ENCODE data around the gene PLK3.

DNA sequence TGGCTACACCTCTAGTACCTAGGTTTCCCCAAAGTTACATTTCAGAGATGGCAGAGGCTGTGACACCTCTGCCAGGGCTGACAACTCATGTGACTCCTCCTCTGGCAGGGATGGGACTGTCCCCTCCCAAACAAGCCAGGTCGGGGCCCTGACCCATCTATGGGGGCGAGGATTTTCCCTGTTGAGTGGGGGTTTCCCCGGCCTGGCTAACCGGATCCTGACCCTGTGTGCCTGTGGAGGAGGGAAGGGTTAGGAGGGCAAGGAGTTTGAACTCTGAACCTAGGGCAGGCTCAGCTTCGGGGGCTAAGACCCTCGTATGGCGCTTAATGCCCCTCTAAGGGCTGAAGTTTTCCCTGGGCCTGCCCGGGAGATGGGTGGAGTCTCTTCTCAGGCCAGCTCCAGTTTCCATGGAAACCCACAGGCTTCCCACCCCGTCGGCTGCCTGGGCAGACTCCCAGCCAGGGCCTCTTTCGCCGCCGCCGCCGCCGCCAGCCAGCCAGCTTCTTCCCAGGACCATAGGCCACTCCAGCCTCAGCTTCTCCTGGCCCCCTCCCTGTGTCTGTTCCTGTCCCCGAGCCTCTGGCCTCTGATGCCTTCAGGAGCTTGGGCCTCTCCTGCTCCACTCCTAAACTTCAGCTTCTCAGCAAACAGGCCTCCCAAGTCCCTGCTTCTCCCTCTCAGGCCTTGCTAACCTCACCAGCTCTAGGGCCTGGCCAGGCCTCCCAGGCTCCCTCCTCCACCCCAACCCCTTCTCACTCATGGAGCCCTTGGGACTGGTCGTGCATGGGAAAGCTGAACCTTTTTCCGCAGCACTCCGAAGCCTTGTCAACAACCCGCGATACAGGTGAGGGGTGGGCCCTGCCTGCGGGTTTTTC, 8.1 kb downstream of the PLK3 start, which contains the start of gene BTBD19:
- no peak for TF ChIP-seq SPI1 (IDR thresholded peaks at IDR 0.05; ENCODE audit: borderline replicate concordance, low read depth)
- TF ChIP-seq, protein P1, sequence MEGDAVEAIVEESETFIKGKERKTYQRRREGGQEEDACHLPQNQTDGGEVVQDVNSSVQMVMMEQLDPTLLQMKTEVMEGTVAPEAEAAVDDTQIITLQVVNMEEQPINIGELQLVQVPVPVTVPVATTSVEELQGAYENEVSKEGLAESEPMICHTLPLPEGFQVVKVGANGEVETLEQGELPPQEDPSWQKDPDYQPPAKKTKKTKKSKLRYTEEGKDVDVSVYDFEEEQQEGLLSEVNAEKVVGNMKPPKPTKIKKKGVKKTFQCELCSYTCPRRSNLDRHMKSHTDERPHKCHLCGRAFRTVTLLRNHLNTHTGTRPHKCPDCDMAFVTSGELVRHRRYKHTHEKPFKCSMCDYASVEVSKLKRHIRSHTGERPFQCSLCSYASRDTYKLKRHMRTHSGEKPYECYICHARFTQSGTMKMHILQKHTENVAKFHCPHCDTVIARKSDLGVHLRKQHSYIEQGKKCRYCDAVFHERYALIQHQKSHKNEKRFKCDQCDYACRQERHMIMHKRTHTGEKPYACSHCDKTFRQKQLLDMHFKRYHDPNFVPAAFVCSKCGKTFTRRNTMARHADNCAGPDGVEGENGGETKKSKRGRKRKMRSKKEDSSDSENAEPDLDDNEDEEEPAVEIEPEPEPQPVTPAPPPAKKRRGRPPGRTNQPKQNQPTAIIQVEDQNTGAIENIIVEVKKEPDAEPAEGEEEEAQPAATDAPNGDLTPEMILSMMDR (IDR thresholded peaks at IDR 0.05; ENCODE audit: insufficient read depth, low read length) = no peak
